ENCODE results near the gene FAM89B.

The FAM89B gene

DNA sequence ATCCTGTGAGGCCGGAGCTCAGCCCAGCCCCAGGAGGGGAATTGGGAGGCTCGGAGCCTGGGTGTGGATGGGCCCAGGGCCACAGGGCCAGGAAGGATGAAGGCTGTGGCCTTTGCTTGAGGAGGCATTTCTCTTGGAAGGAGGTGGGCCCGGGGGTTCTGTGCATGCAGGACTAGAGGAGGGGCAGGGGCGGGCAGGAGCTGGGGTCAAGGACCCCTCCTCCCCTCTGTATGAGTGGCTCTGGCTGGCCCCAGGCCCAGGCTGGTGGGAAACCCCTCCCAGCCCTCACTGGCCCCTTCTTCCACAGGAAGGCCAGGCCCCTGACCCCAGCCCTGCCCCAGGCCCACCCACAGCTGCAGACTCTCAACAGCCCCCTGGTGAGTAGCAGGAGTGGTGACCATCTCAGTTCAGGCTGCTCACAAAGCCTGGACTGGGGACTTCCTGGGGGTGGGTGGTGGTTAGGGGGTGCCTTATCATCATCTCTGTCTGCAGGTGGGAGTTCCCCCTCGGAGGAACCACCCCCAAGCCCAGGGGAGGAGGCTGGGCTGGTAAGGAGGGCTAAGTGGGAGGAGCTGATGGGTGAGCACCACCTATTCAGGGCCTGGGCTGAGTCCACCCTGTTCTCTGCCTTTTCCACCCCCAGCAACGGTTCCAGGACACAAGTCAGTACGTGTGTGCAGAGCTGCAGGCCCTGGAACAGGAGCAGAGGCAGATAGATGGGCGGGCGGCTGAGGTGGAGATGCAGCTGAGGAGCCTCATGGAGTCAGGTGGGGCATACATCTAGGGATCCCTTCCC lies 17.3 kb downstream of the FAM89B start:
- H3K9me3 ChIP-seq: no peaks in the 10 kb centered on the region
- peaks cover 41 to 70% (median 60%) of the 10 kb centered on the region in 3 donors for H3K36me3 ChIP-seq
- peaks cover 0 to 56% (median 45%) of the 10 kb centered on the region in 4 donors for H3K4me1 ChIP-seq
- H3K27ac ChIP-seq: peak overlapping the region; percentile 24 to 74
- intact Hi-C loops (cut with DNase I; ENCODE audit: low total_unique reads): loop anchor here (5.0 kb wide), 1 partner anchor 47 kb away; no protein-coding TSS in a partner anchor
- no peaks in the 10 kb centered on the region for H3K27me3 ChIP-seq
- TF ChIP-seq, protein P1, sequence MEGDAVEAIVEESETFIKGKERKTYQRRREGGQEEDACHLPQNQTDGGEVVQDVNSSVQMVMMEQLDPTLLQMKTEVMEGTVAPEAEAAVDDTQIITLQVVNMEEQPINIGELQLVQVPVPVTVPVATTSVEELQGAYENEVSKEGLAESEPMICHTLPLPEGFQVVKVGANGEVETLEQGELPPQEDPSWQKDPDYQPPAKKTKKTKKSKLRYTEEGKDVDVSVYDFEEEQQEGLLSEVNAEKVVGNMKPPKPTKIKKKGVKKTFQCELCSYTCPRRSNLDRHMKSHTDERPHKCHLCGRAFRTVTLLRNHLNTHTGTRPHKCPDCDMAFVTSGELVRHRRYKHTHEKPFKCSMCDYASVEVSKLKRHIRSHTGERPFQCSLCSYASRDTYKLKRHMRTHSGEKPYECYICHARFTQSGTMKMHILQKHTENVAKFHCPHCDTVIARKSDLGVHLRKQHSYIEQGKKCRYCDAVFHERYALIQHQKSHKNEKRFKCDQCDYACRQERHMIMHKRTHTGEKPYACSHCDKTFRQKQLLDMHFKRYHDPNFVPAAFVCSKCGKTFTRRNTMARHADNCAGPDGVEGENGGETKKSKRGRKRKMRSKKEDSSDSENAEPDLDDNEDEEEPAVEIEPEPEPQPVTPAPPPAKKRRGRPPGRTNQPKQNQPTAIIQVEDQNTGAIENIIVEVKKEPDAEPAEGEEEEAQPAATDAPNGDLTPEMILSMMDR (IDR thresholded peaks at IDR 0.05): no peak
- no peak for DNase-seq
- no peak overlapping the region for H3K4me3 ChIP-seq

DNA sequence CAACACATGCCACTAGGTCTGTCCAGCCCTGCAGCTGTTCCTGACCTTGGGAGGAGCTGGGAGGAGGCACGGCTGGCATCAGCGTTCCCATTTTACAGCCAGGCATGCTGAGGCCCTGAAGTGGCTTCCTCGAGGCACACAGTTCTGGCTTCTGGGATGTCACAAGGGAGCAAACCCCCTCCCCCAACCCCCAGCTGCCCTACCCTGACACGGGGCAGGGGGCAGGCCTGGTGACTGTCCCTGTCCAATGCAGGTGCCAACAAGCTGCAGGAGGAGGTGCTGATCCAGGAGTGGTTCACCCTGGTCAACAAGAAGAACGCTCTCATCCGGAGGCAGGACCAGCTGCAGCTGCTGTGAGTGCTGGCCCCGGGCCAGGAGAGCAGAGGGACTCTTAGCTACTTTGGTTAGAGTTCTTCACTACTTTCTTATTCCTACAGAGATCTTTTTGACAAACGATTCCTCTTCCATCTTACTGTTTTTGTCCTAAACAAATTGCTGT lies 18.0 kb downstream of the FAM89B start:
- Histone ChIP-seq H3K9me3 (no peaks in the 10 kb centered on the region), H3K36me3 (peaks cover 39 to 64% (median 56%) of the 10 kb centered on the region in 3 donors), H3K27ac (peak overlapping the region; percentile 3 to 24), H3K4me1 (peaks cover 0 to 53% (median 47%) of the 10 kb centered on the region in 4 donors), H3K27me3 (no peaks in the 10 kb centered on the region), H3K4me3 (no peak overlapping the region)
- TF ChIP-seq, protein P1 (IDR thresholded peaks at IDR 0.05): no peak
- intact Hi-C loops (cut with DNase I; ENCODE audit: low total_unique reads): no loop called here
- DNase-seq: no peak

DNA sequence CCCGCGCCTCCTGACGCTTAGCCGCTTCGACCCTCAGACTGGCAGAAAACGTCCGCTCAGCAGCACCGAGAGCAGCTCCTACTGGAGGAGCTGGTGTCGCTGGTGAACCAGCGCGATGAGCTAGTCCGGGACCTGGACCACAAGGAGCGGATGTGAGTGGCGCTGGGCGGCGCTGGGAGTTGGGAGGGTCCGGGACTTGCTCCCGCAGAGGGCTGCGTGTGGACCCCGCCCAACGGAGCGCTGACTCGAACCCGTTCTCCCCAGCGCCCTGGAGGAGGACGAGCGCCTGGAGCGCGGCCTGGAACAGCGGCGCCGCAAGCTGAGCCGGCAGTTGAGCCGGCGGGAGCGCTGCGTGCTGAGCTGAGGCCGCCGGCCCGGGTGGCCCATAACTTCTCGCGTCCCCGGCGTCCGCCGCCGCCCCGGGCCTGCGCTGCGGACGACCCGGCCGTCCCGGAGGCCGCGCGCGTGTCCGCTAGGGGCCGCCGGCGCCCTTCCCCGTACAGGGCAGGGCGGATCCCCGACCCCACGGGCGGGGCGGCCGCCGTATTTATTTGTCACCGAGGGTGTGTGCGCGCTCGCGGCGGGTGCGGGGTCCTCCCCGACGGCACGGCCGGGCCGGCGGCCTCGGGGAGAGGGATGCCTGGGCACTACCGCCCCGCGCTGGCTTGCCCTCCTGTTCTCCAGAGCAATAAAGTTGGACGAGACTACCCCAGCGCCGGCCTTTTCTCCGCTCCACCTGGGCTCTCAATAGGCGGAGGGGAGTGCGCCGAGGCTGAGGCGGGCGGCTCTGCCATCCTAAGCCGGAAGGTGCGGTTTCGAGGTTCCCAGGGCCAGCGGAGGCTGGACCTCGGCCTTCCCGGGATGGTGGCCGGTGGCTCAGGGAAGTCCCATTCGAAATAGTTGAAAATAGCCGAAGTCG lies 19.9 kb downstream of the FAM89B start:
- intact Hi-C loops (cut with DNase I; ENCODE audit: low total_unique reads): no loop called here
- H3K36me3 ChIP-seq: peaks cover 32 to 58% (median 44%) of the 10 kb centered on the region in 3 donors
- no peaks in the 10 kb centered on the region for H3K27me3 ChIP-seq
- H3K27ac ChIP-seq: peak overlapping the region; percentile 3 to 8
- TF ChIP-seq, protein P1 (IDR thresholded peaks at IDR 0.05): no peak
- peak; percentile 63 to 68 for DNase-seq
- no peak overlapping the region for H3K4me3 ChIP-seq
- peaks cover 0 to 38% (median 28%) of the 10 kb centered on the region in 4 donors for H3K4me1 ChIP-seq
- H3K9me3 ChIP-seq: no peaks in the 10 kb centered on the region

DNA sequence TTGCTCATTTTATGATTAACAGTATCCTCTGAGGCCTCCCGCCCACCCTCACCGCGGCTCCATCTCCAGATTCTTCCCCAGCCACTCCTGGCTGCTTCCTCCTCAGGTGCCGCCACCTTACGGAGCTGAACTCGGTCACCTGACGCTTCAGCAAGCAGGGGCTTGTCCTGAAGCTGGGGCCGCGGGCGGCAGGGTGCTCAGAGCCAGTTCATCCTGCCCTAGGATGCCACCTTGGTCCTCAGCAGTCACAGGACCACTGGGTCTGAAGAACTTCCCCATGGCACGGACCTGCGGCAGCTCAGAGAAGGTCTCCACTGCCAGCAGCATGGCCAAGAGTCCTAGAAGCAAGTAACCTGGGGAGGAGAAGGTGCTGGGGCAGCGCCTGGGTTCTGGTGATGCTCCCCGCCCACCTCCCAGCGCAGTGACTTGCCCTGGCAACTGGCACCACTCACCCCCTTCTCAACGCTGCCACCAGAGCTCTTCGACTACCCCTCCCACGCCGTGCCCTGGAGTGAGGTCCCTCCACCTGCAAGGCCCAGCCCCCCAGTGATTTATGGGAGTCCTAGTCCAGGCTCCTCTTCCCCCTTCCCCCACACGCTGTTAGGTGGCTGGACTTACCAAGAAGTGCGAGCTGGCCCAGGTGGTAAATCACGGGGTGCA lies 20.6 kb downstream of the FAM89B start:
- Histone ChIP-seq H3K9me3 (no peaks in the 10 kb centered on the region), H3K27ac (peak overlapping the region; percentile 3 to 31), H3K27me3 (no peaks in the 10 kb centered on the region), H3K36me3 (peaks cover 37 to 66% (median 51%) of the 10 kb centered on the region in 3 donors), H3K4me1 (peaks cover 0 to 30% (median 21%) of the 10 kb centered on the region in 4 donors), H3K4me3 (no peak overlapping the region)
- DNase-seq: peak in 1 of 2 donors; percentile 69
- intact Hi-C loops (cut with DNase I; ENCODE audit: low total_unique reads): no loop called here
- TF ChIP-seq, protein P1 (IDR thresholded peaks at IDR 0.05): no peak
